T-helper 2 cell (primary cell): ENCODE measurements around the gene JAKMIP2.
A peak's percentile ranks its signal among the peaks of the same experiment; 100 is the strongest.
"Not testable (repeated sequence)": the region's sequence is repeated elsewhere in the genome, so short reads cannot be mapped to it uniquely, and the experiment has no call there.

Experiments
- DNase-seq, 5 experiments: peaks; one replicate each; pipeline versions ENCODE4 v3.0.0 to v3.0.0-alpha.2; 2012 to 2022

Gene JAKMIP2

GRCh38 chr5:147586832-147587231 is 195.7 kb downstream of the JAKMIP2 start:
- no peak for DNase-seq

GRCh38 chr5:147586221-147586620 is 196.3 kb downstream of the JAKMIP2 start:
- no peak for DNase-seq

- DNase-seq: not testable (repeated sequence)
These were observed 200.3 kb downstream of the JAKMIP2 start for GRCh38 chr5:147582272-147582671.

GRCh38 chr5:147580418-147580817 is 202.1 kb downstream of the JAKMIP2 start:
- not testable (repeated sequence) for DNase-seq

- DNase-seq: no peak
These were observed 204.1 kb downstream of the JAKMIP2 start for GRCh38 chr5:147578228-147579024.

GRCh38 chr5:147576646-147577535 is 205.6 kb downstream of the JAKMIP2 start:
- DNase-seq: peak in 1 of 5 experiments; percentile 29

- no peak for DNase-seq
These were observed 206.9 kb downstream of the JAKMIP2 start for GRCh38 chr5:147575598-147575997.

GRCh38 chr5:147573211-147573610 is 209.3 kb downstream of the JAKMIP2 start:
- DNase-seq: no peak

- DNase-seq: no peak
These were observed 213.7 kb downstream of the JAKMIP2 start for GRCh38 chr5:147568710-147569406.

GRCh38 chr5:147567917-147568598 is 214.5 kb downstream of the JAKMIP2 start:
- DNase-seq: no peak

- no peak for DNase-seq
These were observed 217.0 kb downstream of the JAKMIP2 start for GRCh38 chr5:147565524-147565923.

- no peak for DNase-seq
These were observed 218.4 kb downstream of the JAKMIP2 start for GRCh38 chr5:147564124-147564486.

GRCh38 chr5:147563466-147564123 is 218.9 kb downstream of the JAKMIP2 start:
- no peak for DNase-seq

- no peak for DNase-seq
These were observed 221.1 kb downstream of the JAKMIP2 start for GRCh38 chr5:147561435-147561834.

GRCh38 chr5:147560718-147561331 is 221.7 kb downstream of the JAKMIP2 start:
- DNase-seq: no peak

GRCh38 chr5:147559749-147560148 is 222.8 kb downstream of the JAKMIP2 start:
- DNase-seq: no peak

GRCh38 chr5:147558826-147559225 is 223.7 kb downstream of the JAKMIP2 start:
- no peak for DNase-seq

- DNase-seq: no peak
These were observed 224.4 kb downstream of the JAKMIP2 start for GRCh38 chr5:147557876-147558745.

- DNase-seq: no peak
These were observed 227.4 kb downstream of the JAKMIP2 start for GRCh38 chr5:147555176-147555575.

GRCh38 chr5:147554261-147554817 is 228.2 kb downstream of the JAKMIP2 start:
- DNase-seq: no peak
